Activated T-cell treated with anti-CD3 and anti-CD28 coated beads, Interleukin-2, amount 50 U/mL, for 4 hours (primary cell): ENCODE measurements around the gene S100A6. TPM values are rescaled to one million over a fixed set of nuclear protein-coding genes. Genes with fewer than 3 reads are reported as not detected.
"Not testable (repeated sequence)": the region's sequence is repeated elsewhere in the genome, so short reads cannot be mapped to it uniquely, and the experiment has no call there.

Experiments used
- ATAC-seq, 2 donors: fragments of 200-7000 bp; cut with Tn5 transposase; one replicate each; pipeline ENCODE4 v1.10.0; 2021
- DNase-seq: peaks from one replicate; pipeline ENCODE4 v3.0.0-alpha.2; 2020
- H3K27me3 Mint-ChIP-seq: one replicate; pipeline ENCODE4 v1.8.0; 2021; ENCODE audit warnings: low read depth, mixed read lengths
- H3K36me3 Mint-ChIP-seq: one replicate; pipeline ENCODE4 v1.8.0; 2022; ENCODE audit warnings: mixed read lengths; ENCODE audit not compliant: insufficient read depth
- H3K4me1 Mint-ChIP-seq: one replicate; pipeline ENCODE4 v1.8.0; 2021; ENCODE audit warnings: low read depth, mixed read lengths
- H3K4me3 Mint-ChIP-seq: one replicate; pipeline ENCODE4 v1.8.0; 2021; ENCODE audit warnings: mild to moderate bottlenecking, moderate library complexity, mixed read lengths
- H3K9me3 Mint-ChIP-seq: one replicate; pipeline ENCODE4 v1.8.0; 2021; ENCODE audit warnings: mixed read lengths
- total RNA-seq, 3 donors: library from RNA; stranded (reverse); gene quantifications; one replicate each; pipeline ENCODE4 v1.2.1, GENCODE V29; 2021

Gene S100A6
- total RNA-seq, 3 donors from 2014 or later = 133 to 188 (median 134) TPM

DNA sequence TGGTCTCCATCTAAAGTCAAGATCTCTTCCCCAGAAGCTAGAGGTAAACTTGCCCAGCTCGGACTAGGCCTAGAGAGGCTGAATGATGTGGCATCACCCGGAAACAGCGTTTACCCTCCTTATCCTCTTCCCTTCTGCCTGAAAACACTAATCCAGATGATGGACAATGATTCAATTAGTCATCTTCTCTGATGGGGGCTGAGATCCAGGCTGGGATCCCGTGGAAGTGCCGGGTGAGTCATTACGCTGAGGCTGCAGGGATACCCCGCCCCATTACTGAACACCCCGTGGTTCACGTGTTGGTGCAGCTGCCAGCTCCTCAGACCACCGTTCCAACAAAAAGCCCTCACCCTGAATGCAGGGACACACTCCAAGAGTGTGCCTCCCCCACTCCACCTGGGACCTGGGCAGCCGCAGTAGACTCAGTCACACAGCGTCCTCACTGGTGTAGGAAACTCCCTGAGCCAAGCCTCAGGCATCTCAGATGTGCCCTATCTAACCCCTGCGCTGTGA lies 2.0 kb downstream of the S100A6 start:
- peaks cover 5% of the 10 kb centered on the region for H3K36me3 Mint-ChIP-seq
- ATAC-seq (no peak), DNase-seq (no peak)
- peak overlapping the region; percentile 93 for H3K4me3 Mint-ChIP-seq
- no peaks in the 10 kb centered on the region for H3K9me3 Mint-ChIP-seq
- H3K4me1 Mint-ChIP-seq = peaks cover 65% of the 10 kb centered on the region
- H3K27me3 Mint-ChIP-seq = no peaks in the 10 kb centered on the region

DNA sequence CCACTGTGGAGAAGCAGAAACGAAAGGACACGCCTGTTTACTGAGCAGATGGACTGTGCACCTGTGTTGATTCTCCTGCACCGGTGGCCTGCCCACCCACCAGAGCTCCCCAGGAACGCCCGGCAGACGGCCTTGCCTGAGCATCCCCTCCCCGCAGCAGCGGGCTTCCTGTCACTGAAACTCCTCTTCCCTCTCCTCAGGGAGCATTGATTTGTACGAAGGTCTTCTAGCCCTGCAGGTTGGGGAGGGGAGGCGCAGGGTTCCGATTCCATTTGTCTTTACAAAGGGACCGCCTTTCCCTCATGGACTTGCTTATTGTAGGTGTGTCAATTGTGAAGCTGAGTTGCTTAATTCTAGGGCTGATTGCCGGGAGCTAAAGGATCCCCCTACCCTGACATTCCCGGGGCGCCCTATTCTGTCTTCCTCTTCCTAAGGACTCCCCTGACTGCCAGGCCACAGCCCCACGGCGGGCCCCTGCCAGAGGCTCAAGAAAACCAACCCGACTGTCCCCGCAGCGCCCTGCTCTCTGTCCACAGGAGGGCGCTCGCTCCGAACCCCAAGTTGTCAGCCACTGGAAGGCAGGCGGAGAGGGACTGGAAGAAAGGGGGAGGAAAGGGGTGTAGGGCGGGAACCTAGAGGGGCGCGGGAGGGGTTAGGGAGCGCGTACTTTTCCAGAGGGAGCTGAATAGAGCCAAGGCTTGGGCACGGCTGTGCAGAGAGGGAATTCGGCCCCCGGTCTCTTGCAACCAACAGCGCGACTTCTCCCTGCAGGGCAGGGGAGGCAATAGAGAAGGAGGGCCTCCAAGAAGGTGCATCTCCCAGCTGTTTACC lies 2.8 kb downstream of the S100A6 start:
- Mint-ChIP-seq H3K4me3 (peak overlapping the region; percentile 93), H3K36me3 (peaks cover 5% of the 10 kb centered on the region), H3K27me3 (no peaks in the 10 kb centered on the region), H3K4me1 (peaks cover 59% of the 10 kb centered on the region), H3K9me3 (no peaks in the 10 kb centered on the region)
- DNase-seq (peak; percentile 73), ATAC-seq (peak; percentile 23 to 32)

DNA sequence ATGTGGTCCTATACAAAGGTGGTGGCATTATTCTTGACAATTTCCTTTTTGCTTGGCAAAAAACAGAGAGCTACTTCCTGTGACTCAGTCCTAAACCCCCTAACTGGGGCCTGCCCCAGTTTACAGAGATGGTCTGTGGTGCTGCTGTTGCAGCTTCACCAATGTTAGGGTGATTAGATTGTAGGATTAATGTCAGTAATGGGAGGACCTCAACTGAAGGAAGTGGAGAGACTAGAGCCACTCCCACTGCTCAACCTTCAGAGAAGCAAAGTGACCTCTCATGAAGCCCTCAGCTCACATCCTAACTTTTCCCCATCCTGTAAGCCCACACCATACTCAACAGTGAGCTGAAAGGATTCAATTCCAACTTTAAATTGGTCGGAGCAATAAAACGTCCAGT lies 3.6 kb downstream of the S100A6 start:
- Mint-ChIP-seq H3K36me3 (peaks cover 5% of the 10 kb centered on the region), H3K4me1 (peaks cover 55% of the 10 kb centered on the region), H3K27me3 (no peaks in the 10 kb centered on the region), H3K4me3 (peak overlapping the region; percentile 93), H3K9me3 (no peaks in the 10 kb centered on the region)
- peak; percentile 39 to 40 for ATAC-seq
- peak; percentile 29 for DNase-seq

DNA sequence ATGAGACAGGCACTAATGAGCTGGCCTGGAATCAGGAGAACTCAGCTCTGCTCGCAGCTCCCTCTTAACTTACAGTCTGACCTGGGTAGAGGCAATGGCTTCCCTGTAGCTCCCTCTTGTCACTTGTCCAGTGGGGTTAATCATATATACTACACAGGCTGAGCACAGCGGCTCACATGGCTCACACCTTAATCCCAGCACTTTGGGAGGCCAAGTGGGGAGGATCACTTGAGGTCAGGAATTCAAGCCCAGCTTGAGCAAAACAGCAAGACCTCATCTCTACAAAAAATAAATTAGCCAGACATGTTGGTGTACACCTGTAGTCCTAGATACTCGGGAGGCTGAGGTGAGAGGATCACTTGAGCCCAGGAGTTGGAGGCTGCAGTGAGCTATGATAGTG lies 4.2 kb downstream of the S100A6 start:
- Mint-ChIP-seq H3K4me3 (no peak overlapping the region), H3K9me3 (no peaks in the 10 kb centered on the region), H3K36me3 (peaks cover 5% of the 10 kb centered on the region), H3K27me3 (no peaks in the 10 kb centered on the region), H3K4me1 (peaks cover 52% of the 10 kb centered on the region)
- ATAC-seq (no peak), DNase-seq (no peak)

DNA sequence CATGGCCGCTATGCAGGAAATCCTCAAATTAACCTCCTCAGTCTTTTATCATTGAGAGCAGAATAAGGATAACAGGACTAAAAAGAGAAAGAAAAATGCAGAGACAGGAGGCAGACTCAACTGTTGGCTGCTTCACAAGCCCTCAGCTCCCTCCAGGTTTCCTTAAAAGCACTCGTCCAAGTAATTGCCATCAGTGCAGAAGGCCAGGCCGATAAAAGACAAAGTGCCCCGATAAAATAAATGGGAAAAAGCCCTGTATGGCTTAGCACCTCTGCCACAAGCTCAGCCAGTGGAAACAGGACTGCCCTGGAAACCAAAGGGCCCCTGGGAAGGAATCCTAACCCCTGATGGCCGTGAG lies 8.1 kb downstream of the S100A6 start:
- H3K4me3 Mint-ChIP-seq = no peak overlapping the region
- no peaks in the 10 kb centered on the region for H3K9me3 Mint-ChIP-seq
- DNase-seq (no peak), ATAC-seq (no peak)
- H3K36me3 Mint-ChIP-seq = no peaks in the 10 kb centered on the region
- peaks cover 20% of the 10 kb centered on the region for H3K4me1 Mint-ChIP-seq
- H3K27me3 Mint-ChIP-seq = no peaks in the 10 kb centered on the region

DNA sequence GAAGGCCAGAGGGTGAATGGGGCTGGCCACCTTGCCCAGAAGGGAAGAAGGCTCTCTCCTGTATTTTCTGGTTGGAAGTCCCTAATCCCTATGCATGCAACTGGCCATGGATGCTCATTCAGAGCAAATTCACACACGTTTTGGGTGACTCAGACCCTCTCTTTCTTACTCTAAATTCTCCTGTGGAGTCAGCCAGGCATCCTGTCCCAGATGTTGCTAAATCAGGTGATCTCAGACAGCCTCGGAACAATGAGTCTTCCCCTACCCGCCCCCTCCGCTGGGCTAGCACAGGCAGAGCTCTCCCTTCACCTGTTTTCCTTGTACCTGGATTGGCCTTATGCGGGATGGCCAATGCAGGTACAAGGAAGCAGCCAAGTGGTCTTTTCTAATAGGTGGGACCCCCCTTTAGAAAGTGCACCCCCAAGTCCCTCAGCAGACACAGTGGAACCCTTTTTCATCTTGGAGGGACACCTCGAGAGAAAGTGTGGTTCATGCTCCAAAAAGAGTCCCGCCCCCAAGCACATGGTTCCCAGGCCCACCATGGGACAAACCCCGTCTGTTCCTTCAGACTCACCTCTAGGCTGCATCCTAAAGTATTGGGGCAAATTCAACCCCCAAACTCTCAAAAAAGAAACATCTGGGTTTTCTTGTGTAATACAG lies 8.6 kb downstream of the S100A6 start:
- ATAC-seq (no peak), DNase-seq (no peak)
- Mint-ChIP-seq H3K27me3 (no peaks in the 10 kb centered on the region), H3K9me3 (no peaks in the 10 kb centered on the region), H3K4me1 (peaks cover 15% of the 10 kb centered on the region), H3K4me3 (no peak overlapping the region), H3K36me3 (no peaks in the 10 kb centered on the region)

DNA sequence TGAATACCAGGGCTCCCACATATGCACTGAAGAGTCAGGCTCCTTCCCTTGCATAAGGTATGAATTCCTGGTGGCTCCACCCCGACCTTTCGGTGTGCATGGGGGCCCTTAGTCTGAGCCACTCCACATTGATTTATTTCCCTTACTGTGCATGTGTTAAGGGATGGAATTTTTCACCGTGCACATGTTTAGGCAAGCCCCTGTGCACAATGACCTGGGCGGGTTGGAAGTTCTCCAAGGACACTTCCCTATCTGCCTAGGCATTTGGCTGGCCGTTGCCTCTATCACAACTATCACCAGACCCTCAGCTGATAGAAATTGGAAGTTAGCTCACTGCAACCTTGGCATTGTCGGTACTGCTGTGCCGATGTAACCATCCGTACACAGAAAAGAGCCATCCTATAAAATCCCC lies 9.7 kb downstream of the S100A6 start:
- H3K4me3 Mint-ChIP-seq = no peak overlapping the region
- no peaks in the 10 kb centered on the region for H3K9me3 Mint-ChIP-seq
- ATAC-seq (no peak), DNase-seq (no peak)
- H3K36me3 Mint-ChIP-seq = no peaks in the 10 kb centered on the region
- peaks cover 7% of the 10 kb centered on the region for H3K4me1 Mint-ChIP-seq
- H3K27me3 Mint-ChIP-seq = no peaks in the 10 kb centered on the region

DNA sequence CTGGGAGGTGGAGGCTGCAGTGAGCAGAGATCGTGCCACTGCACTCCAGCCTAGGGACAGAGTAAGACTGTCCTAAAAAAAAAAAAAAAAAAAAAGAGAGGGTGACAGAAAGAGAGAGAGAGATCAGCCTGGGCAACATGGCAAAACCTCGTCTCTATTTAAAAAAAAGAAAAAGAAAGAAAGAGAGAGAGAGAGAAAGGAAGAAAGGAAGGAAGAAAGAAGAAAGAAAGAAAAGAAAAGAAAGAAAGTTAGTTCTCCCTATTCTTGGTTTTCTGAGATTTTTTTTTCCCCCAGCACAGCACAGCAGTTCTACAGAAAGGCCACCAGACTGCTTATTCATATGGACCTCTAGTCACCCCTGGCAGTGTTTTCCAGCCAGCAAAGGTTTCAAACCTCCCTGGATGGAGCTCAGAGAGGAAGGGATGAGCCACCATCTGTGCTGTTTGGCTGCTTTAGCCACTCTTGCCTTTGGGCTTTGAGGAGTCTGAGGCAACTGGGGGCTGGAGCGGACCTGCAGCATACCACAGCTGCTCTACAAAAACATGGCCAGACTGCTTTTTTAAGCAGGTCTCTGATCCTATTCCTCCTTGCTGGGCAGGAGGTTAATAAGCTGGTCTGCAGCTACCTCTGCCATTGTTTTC lies 10.6 kb downstream of the S100A6 start:
- no peaks in the 10 kb centered on the region for H3K4me1 Mint-ChIP-seq
- H3K27me3 Mint-ChIP-seq = no peaks in the 10 kb centered on the region
- DNase-seq = no peak
- no peak for ATAC-seq
- no peaks in the 10 kb centered on the region for H3K36me3 Mint-ChIP-seq
- no peak overlapping the region for H3K4me3 Mint-ChIP-seq
- no peaks in the 10 kb centered on the region for H3K9me3 Mint-ChIP-seq

DNA sequence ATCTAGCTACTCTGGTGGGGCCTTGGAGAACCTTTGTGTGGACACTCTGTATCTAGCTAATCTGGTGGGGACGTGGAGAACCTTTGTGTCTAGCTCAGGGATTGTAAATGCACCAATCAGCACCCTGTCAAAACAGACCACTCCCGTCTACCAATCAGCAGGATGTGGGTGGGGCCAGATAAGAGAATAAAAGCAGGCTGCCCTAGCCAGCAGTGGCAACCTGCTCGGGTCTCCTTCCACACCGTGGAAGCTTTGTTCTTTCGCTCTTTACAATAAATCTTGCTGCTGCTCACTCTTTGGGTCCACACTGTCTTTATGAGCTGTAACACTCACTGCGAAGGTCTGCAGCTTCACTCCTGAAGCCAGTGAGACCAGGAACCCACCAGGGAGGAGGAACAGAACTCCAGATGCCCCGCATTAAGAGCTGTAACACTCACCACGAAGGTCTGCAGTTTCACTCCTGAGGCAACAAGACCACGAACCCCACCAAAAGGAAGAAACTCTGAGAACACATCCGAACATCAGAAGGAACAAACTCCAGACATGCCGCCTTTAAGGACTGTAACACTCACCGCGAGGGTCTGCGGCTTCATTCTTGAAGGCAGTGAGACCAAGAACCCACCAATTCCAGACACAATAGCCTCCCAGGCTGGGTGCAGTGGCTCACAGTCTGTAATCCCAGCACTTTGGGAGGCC lies 13.3 kb downstream of the S100A6 start:
- not testable (repeated sequence) for DNase-seq, H3K4me3 Mint-ChIP-seq, H3K36me3 Mint-ChIP-seq, H3K4me1 Mint-ChIP-seq, H3K27me3 Mint-ChIP-seq, H3K9me3 Mint-ChIP-seq, ATAC-seq

DNA sequence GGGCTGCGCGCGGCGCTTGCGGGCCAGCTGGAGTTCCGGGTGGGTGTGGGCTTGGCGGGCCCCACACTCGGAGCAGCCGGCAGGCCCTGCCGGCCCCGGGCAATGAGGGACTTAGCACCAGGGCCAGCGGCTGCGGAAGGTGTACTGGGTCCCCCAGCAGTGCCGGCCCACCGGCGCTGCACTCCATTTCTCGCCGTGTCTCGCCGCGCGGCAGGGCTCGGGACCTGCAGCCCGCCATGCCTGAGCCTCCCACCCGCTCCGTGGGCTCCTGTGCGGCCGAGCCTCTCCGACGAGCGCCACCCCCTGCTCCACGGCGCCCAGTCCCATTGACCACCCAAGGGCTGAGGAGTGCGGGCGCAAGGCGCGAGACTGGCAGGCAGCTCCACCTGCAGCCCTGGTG lies 14.0 kb downstream of the S100A6 start:
- DNase-seq, ATAC-seq, H3K4me1 Mint-ChIP-seq, H3K36me3 Mint-ChIP-seq, H3K27me3 Mint-ChIP-seq, H3K9me3 Mint-ChIP-seq, H3K4me3 Mint-ChIP-seq: not testable (repeated sequence)

DNA sequence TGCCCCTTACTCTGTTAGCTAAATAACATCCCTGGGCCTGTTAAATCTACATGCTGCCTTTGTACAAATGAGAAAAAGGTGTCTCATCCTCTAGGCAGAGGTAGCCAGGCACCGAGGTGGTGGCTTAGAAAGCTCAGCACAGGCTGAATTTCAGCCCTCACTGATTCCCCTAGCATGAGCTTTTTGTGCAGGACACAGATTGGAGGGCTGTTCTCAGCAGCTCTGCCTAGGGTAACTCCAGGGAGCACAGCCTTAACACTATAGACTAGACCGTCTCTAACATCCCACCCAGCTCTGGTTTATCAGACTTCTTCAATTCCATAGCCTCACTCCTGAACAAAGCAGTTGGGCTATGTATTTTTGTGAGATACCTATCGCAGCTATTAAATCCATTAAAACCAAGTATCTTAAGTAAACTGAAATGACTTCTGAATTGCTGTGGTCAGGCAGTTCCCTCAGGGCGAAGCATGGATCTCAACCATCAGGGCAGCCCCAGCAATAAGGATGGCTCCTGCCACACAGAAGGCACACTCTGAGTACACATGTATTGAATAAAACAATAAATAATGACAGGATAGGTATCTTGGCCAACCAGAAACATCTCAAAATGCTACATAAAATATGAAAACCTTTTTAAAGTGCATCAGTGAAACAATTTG lies 14.8 kb downstream of the S100A6 start:
- Mint-ChIP-seq H3K27me3 (no peaks in the 10 kb centered on the region), H3K36me3 (no peaks in the 10 kb centered on the region), H3K4me1 (no peaks in the 10 kb centered on the region), H3K9me3 (no peaks in the 10 kb centered on the region), H3K4me3 (no peak overlapping the region)
- DNase-seq (no peak), ATAC-seq (no peak)

DNA sequence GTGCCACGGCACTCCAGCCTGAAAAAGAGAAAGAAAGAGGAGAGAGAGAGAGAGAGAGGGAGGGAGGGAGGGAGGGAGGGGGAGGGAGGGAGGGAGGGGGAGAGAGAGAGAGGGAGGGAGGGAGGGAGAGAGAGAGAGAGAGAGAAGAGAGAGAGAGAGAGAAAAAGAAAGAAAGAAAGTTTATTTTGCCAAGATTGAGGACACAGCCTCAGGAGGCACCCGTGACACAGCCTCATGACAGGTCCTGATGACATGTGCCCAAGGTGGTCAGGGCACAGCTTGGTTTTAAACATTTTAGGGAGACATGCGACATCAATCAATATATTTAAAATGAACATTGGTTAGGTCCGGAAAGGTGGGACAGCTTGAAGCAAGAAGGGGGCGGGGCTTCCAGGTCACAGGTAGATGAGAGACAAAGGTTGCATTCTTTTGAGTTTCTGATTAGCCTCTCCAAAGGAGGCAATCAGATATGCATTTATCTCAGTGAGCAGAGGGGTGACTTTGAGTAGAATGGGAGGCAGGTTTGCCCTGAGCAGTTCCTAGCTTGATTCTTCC lies 15.6 kb downstream of the S100A6 start:
- H3K9me3 Mint-ChIP-seq, H3K4me1 Mint-ChIP-seq, H3K27me3 Mint-ChIP-seq, H3K4me3 Mint-ChIP-seq, ATAC-seq, H3K36me3 Mint-ChIP-seq, DNase-seq: not testable (repeated sequence)

DNA sequence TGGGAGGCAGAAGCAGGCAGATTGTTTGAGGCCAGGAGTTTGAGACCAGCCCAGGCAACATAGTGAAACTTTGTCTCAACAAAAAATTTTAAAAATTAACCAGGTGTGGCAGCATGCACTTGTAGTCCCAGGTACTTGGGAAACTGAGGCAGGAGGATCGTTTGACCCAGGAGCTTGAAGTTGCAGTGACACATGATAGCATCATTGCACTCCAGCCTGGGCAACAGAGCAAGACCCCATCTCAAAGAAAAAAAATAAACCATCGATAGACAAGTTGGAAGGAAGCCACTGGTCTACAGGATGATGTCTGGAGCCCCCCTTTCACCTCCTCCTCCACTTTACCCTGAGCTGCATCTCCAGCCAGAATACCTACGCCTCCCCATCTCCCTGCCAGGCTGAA lies 16.5 kb downstream of the S100A6 start:
- ATAC-seq (no peak), DNase-seq (no peak)
- H3K36me3 Mint-ChIP-seq = no peaks in the 10 kb centered on the region
- no peaks in the 10 kb centered on the region for H3K9me3 Mint-ChIP-seq
- H3K4me1 Mint-ChIP-seq = no peaks in the 10 kb centered on the region
- no peaks in the 10 kb centered on the region for H3K27me3 Mint-ChIP-seq
- H3K4me3 Mint-ChIP-seq = no peak overlapping the region
